GM18907 (cell line): ENCODE data around the gene ARHGAP44.
A peak's percentile ranks its signal among the peaks of the same experiment; 100 is the strongest.

ENCODE experiments used
- ATAC-seq: cut with Tn5 transposase; IDR thresholded peaks from one replicate; pipeline ENCODE4 v1.9.1; 2021; ENCODE audit warnings: mild to moderate bottlenecking, moderate library complexity; ENCODE audit not compliant: unreplicated experiment

Gene ARHGAP44

GRCh38 chr17:12992676-12993075, 203.4 kb downstream of the ARHGAP44 start:
- ATAC-seq, result no peak

- ATAC-seq, result no peak
These were observed 204.3 kb downstream of the ARHGAP44 start for GRCh38 chr17:12993631-12994030.

DNA sequence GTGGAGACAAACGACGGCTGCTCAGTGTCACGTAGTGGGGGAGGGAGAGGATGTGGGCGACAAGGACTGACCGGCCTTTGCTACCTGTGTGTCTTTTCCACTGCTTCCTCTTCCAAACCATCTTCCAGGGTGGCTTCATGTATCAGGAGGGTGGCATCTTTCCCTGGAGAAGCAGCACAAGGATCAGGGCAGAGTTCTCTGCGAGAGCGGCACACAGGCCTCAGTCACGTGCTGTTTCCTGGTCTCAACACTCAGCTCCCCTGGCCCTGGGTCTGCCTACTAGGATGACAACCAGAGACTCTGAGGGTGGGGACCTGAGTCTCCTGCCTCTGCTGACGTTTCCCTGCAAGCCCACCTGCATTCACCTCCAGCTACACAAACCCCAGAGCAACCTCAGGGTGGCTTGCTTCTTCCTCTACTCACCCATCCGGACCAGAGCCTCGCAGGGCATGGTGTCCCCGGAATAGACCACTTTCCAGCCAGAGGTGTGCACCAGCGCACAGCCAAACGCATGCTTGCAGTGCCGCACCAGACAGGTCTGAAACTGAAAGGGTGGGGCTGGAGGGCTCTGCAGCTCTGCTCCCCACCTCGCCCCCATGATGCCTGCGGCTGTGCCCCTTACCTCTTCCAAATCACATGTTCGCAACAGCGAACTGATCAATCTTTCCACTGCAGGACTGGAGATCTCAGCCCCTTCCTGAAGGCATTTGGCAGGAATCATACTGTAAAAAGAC, 205.2 kb downstream of the ARHGAP44 start:
- no peak for ATAC-seq

- no peak for ATAC-seq
These were observed 206.0 kb downstream of the ARHGAP44 start for GRCh38 chr17:12995106-12995895.

GRCh38 chr17:12995896-12996295, 206.6 kb downstream of the ARHGAP44 start:
- ATAC-seq, result no peak

GRCh38 chr17:12996357-12996756, 207.1 kb downstream of the ARHGAP44 start:
- ATAC-seq, result no peak

GRCh38 chr17:12996941-12997340, 207.6 kb downstream of the ARHGAP44 start:
- no peak for ATAC-seq

DNA sequence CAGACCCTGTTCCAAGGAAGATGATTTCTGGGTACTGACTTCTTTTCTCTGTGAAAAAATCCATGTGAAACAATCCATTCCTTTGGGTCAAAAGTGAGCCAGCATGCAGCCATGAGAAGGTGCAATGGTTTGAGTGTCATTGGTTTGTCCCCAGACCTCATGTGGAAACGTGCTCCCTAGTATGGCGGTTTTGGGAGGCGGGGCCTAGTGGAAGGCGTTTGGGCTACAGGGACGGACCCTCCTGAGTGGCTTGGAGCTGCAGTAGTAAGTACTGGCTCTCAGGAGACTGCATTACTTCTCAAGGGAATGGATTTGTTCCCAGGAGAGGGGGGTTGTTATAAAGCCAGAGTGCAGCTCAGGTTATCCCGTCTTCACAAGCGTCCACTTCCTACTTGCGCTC, 209.2 kb downstream of the ARHGAP44 start:
- no peak for ATAC-seq

DNA sequence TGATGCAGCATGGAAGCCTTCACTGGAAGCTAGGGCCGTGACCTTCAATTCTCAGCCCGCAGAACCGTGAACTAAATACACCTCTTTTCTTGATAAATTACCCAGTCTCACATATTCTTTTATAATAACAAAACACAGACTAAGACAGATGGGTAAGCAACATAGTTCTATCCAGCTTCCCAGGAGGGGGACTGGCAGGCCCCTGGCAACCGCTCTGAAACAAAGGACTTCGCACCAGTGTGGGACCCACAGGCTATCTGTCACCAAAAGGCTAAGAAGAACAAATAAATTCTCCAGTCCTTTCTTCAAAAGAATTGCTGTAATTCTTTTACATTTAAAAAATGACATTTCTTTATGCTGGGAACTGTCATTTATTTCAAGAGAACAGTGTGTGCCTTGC, 209.6 kb downstream of the ARHGAP44 start:
- no peak for ATAC-seq

DNA sequence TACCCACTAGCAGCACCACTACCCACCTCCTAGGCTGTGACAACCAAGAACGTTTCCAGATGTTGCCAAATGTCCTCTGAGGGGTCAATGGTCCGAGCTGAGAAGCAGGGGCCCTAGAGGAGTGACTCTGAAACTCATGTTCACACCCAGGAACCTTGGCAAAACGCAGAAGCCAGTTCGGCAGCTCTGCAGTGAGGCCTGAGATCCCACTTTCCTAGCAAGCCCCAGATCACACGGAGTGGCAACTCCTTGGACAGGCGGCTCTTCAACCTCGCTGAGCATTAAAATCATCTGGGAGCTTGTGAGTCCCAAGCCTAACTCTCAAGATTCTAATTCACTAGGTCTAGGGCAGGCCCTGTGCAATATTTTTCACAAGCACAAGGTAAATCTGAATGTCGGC, 211.3 kb downstream of the ARHGAP44 start:
- ATAC-seq, result no peak

DNA sequence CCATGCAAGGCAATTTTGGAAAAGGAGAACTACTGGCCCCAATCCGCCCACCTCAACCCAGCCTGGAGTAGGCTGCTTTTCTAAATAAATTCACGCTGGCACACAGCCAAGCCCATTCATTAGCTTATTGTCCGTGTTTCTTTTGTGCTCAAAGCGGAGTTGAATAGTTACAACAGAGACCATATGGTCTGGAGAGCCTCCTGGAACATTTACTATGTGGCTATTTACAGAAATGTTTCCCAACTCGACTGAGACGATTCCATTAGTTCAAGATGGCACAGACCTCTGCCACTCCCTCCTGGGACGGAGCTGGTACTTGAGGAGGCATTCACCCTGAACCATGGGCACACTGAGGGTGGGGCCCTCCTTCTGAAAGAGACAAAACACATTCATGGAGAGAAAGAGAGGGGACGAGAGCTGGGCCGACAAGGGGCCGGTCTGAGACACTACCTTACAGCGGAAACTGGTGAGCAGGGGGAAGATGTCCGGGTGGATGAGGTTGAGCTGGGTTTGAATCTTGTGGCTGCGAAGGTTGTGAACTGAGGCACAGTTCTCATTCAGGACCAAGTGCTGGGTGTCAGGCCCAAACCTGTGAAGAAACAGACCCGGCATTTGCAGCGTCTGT, 212.8 kb downstream of the ARHGAP44 start:
- ATAC-seq, result no peak

DNA sequence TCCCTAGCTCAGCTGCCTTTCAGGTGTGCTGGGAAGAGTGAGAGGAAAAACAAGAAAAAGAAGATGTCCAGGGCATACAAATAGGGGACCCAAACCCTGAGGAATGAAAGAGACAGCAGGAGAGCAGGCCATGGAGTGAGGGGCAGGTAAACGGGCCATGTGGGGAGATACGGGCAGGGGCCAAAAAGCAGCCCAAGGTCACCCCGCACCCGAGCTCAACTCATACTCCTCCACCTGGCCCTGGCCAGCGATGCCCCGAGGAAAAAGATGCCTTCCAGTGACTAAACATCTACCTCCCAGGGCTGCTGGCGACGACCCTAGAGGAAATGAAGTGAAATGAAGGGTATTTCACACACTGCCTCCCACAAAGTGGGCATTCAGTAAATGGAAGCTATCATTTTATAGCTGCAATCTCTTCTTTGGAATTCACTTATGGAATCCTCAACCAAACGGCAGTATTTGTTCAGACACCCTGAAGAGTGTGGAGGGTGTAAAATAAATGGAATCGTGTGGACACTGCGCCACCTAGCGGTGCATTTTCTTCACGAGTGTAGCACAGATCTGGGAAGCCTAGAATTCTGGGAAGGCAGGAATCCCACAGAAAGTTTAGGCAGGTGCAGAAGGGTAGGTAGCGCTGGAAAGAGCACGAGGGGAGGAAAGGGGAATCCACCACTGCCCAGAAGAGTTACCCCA, 213.6 kb downstream of the ARHGAP44 start:
- peak; percentile 65 for ATAC-seq

DNA sequence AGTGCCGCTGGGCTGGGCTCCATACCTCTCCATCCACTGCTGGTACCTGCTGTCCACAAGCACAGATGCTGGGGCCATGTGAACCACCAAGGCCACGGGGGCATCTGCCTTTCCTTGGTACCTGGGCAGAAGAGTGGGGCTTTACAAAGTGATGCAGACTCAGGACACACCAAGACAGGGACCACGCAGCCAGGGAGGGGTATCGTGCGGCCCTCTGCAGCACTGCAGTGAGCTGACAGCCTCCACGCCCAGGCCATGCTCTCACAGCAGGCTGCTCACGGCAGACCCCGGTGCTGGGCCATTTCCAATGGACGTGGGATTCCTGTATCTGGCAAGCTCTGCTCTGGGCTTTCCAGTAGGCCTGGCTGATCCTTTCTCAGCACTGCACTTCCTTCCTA, 214.2 kb downstream of the ARHGAP44 start:
- peak; percentile 40 for ATAC-seq

DNA sequence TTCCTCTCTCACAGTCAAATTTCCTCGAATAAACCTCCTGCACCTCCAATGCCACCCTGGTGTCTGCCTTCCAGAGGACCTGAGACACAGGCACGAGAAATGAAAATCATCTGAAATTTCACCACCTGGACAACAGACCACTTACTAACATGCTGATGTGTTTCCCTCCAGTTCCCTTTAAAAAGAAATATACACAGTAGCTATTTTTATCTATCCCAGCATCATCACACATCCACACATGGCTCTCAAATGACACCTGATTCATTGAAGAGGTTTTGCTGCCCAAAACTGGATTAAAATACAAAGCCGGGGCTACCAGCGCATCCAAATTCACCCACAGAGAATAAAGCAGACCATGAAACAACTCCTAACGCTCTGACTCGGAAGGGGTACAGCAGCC, 214.6 kb downstream of the ARHGAP44 start:
- no peak for ATAC-seq

- no peak for ATAC-seq
These were observed 215.0 kb downstream of the ARHGAP44 start for GRCh38 chr17:13004336-13004735.

DNA sequence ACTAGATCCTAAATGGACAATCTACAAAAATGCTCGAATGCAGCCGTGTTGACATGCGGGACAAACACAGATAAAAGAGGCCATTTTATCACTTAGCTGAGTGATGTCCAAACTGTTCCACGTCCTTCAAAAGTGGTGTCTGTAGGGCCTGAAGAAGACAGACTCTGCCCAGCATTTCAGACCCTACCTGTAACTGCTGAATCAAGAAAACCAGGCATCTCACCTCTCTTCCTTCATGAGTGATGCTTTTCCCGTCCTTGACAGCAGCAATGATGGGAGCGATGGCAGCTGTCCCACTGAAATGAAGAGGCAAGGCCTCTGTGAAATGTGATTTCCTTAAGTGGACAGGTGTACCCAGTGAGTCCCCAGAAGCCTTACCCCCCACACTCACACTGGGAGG, 216.2 kb downstream of the ARHGAP44 start:
- no peak for ATAC-seq

GRCh38 chr17:13008461-13008860, 219.2 kb downstream of the ARHGAP44 start:
- no peak for ATAC-seq

GRCh38 chr17:13010959-13011358, 221.7 kb downstream of the ARHGAP44 start:
- no peak for ATAC-seq

DNA sequence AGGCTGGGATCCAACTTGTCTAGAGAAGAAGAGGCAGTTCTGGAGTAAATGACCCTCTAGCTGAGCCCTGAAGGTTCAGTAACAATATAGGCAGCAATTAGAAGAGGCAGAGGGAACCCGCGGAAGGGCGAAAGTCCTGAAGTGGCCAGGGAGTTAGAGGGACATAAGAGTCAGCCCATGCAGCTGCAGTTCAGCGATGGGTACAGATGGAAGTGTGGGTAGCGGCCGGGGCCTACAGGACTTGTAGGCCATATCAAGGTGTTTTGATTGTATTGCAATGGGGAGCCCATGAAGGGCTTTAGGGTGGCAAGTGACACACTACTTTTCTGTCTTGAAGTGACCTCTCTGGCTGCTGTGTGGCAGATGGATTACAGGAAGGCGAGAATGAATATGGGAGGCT, 225.5 kb downstream of the ARHGAP44 start:
- no peak for ATAC-seq

DNA sequence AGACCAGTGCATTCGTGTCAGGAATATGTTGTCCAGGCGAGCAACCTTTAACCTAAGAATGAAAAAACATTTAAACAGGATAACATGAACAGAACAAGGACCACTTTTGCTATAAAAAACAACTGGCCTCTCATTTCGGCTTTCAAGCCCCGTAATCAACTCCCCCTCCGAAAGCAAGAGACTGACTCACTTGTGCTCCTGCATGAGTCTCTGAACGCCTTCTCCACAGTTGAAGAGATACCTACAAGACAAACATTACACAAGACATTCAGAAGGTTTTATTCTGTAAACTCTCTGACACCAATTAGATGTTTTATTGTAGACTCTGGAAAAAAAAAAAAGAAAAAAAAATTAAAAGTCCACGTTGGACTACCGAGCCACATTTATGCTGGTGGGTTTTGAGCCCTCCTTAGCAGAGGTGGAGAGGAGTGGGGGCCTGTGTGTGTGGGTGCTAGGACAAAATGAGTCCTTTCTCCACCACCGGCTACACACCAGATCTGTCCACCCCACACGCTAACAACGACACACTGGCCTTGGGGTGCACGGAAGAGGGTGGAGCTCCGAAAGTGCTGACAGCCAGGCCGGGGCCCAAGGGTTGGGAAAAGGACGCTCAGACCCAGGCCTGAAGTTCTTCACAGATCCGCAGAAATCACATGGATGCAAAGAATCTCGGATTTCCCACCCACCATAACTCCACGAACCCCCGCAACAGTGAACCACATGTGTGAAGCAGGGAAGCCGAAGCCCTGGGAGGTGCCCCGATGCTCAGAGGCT, 227.8 kb downstream of the ARHGAP44 start:
- peak; percentile 12 for ATAC-seq
